ENCODE data around the gene NUDT19. TPM values are rescaled to one million over a fixed set of nuclear protein-coding genes. Genes with fewer than 3 reads are reported as not detected.

The NUDT19 gene
- total RNA-seq, 1 experiment from 2014 or later = 6.1 TPM

DNA sequence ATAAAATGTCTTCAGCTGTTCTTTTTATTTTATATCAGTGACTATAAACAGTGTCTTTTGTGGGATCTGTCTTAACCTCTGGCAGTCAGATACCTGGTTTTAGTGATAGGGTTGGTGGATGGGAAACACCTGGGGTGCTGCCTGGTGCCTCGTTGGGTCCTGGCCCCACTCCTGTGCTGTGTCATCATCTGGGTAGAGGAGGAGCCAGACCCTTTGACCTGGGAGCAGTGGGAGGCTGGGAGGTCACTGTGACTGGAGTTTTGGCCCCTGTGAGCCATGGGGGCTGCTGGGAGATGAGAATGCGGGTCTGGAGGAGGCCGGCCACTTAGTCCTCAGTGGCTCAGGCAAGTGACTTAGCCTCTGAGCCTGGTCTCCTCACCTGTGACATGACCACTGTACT, 57.3 kb downstream of the NUDT19 start:
- no peak for DNase-seq
- TF ChIP-seq, protein P1, sequence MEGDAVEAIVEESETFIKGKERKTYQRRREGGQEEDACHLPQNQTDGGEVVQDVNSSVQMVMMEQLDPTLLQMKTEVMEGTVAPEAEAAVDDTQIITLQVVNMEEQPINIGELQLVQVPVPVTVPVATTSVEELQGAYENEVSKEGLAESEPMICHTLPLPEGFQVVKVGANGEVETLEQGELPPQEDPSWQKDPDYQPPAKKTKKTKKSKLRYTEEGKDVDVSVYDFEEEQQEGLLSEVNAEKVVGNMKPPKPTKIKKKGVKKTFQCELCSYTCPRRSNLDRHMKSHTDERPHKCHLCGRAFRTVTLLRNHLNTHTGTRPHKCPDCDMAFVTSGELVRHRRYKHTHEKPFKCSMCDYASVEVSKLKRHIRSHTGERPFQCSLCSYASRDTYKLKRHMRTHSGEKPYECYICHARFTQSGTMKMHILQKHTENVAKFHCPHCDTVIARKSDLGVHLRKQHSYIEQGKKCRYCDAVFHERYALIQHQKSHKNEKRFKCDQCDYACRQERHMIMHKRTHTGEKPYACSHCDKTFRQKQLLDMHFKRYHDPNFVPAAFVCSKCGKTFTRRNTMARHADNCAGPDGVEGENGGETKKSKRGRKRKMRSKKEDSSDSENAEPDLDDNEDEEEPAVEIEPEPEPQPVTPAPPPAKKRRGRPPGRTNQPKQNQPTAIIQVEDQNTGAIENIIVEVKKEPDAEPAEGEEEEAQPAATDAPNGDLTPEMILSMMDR (conservative IDR thresholded peaks at IDR 0.05) = no peak; the same call in 2 of the 3 replicates
- no peak overlapping the region for H4K5ac ChIP-seq (ENCODE audit: insufficient read length, low read depth, low read length)
- no peak overlapping the region for H3K4me3 Mint-ChIP-seq
- no peaks in the 10 kb centered on the region for H3K9me3 Mint-ChIP-seq
- no peak overlapping the region for H3K4ac ChIP-seq (ENCODE audit: low read depth, low read length)
- no peak overlapping the region for H2BK20ac ChIP-seq (ENCODE audit: low read depth, low read length, poor library complexity, severe bottlenecking)
- H3K18ac ChIP-seq (ENCODE audit: insufficient read length, low read depth, low read length) = no peak overlapping the region
- no peak overlapping the region; a peak in 1 of 7 replicates for H3K27ac Mint-ChIP-seq
- H2BK15ac ChIP-seq (ENCODE audit: low read depth, low read length) = no peak overlapping the region
- no peaks in the 10 kb centered on the region for H3K36me3 Mint-ChIP-seq (ENCODE audit: insufficient read depth in 1 of 3, low read depth in 3 of 3)
- no peak overlapping the region for H4K8ac ChIP-seq (replicated peaks; ENCODE audit: insufficient read length, low read depth, low read length)
- H3K27ac ChIP-seq (ENCODE audit: insufficient read length, low read depth, low read length) = no peak overlapping the region
- no peak overlapping the region for H3K56ac ChIP-seq (ENCODE audit: insufficient read length, low read depth, low read length)
- no peak overlapping the region for H2BK5ac ChIP-seq (ENCODE audit: insufficient read length, low read length)
- no peak overlapping the region for H3K4me2 ChIP-seq (ENCODE audit: insufficient read depth, insufficient read length, low read length)
- H3K9ac ChIP-seq (ENCODE audit: extremely low read depth, insufficient read length, low read length) = no peak overlapping the region
- H3K79me1 ChIP-seq (ENCODE audit: insufficient read depth, low read depth, low read length, poor library complexity, severe bottlenecking) = no peaks in the 10 kb centered on the region
- H3K9me3 ChIP-seq (ENCODE audit: control insufficient read depth, low read depth, low read length) = no peaks in the 10 kb centered on the region
- H3K27me3 Mint-ChIP-seq (ENCODE audit: low read depth) = no peaks in the 10 kb centered on the region; the same call in 1 of the 2 replicates
- no peak overlapping the region for H3T11ph ChIP-seq (ENCODE audit: low read length)
- no CpG with 5 or more reads among the region's 3 CpGs for WGBS (ENCODE audit: extremely low coverage, insufficient read length, low lambda C conversion rate)
- H3K79me2 ChIP-seq (ENCODE audit: insufficient read depth, low read length) = no peaks in the 10 kb centered on the region
- no peak overlapping the region for H2AK5ac ChIP-seq (ENCODE audit: insufficient read length, low read length)
- no peaks in the 10 kb centered on the region for H4K20me1 ChIP-seq (ENCODE audit: control insufficient read depth, insufficient read depth, insufficient read length)
- H3K23ac ChIP-seq (ENCODE audit: insufficient read length, low read depth, low read length) = no peak overlapping the region
- no peaks in the 10 kb centered on the region for H3K23me2 ChIP-seq (ENCODE audit: insufficient read length, low read depth, low read length, poor library complexity, severe bottlenecking)
- H3K14ac ChIP-seq (ENCODE audit: insufficient read depth, low read length) = no peak overlapping the region
- H4K91ac ChIP-seq (ENCODE audit: insufficient read length, low read depth, low read length) = no peak overlapping the region
- H2BK12ac ChIP-seq (ENCODE audit: insufficient read length, low read depth, low read length) = no peak overlapping the region
- H3K4me1 Mint-ChIP-seq = peaks cover 3 to 5% of the 10 kb centered on the region in 2 experiments; a peak in 3 of 4 replicates
- no peak overlapping the region for H2AFZ ChIP-seq (ENCODE audit: low read length)
- no peaks in the 10 kb centered on the region for H3K27me3 ChIP-seq (ENCODE audit: insufficient read depth, low read length)
- no peak overlapping the region for H2BK120ac ChIP-seq (ENCODE audit: low read depth, low read length, poor library complexity, severe bottlenecking)
- H3K4me1 ChIP-seq (ENCODE audit: insufficient read depth, low read length) = no peaks in the 10 kb centered on the region
